ENCODE measurements around the gene CDH4. TPM values are rescaled to one million over a fixed set of nuclear protein-coding genes. Genes with fewer than 3 reads are reported as not detected.

CDH4 gene
- total and polyA plus RNA-seq, 2 of the 8 experiments (the other 6 are each of a cell fraction or from before 2014, with no cell fraction given), result 4.3 to 7.9 TPM

GRCh38 chr20:61546641-61547040, 294.6 kb downstream of the CDH4 start (continued):
- TF ChIP-seq CHD7 (IDR thresholded peaks at IDR 0.05; ENCODE audit: insufficient replicate concordance, low read length) (no peak), PHF8 (conservative IDR thresholded peaks at IDR 0.05; ENCODE audit: low read depth, low read length) (no peak), CBX5 (IDR thresholded peaks at IDR 0.05; ENCODE audit: low read depth, low read length) (no peak), BCL11A (IDR thresholded peaks at IDR 0.05; ENCODE audit: low read depth in 2 of 2, low read length in 2 of 2) (no peak)

Data from H1 (cell line).